HS-5 (cell line): ENCODE data around the gene TRIM60.
"Not testable (repeated sequence)": the region's sequence is repeated elsewhere in the genome, so short reads cannot be mapped to it uniquely, and the experiment has no call there.

ENCODE experiments used
- DNase-seq: peaks from one replicate; pipeline ENCODE4 v3.0.0-alpha.2; 2012; ENCODE audit warnings: low read depth

TRIM60 gene

GRCh38 chr4:165053645-165054044 is 21.8 kb downstream of the TRIM60 start, which contains the start of gene TRIM75:
TRIM75 (plus strand) TSS chr4:165053866; CDS start chr4:165059148, 5,282 bp downstream.
- no peak for DNase-seq

DNA sequence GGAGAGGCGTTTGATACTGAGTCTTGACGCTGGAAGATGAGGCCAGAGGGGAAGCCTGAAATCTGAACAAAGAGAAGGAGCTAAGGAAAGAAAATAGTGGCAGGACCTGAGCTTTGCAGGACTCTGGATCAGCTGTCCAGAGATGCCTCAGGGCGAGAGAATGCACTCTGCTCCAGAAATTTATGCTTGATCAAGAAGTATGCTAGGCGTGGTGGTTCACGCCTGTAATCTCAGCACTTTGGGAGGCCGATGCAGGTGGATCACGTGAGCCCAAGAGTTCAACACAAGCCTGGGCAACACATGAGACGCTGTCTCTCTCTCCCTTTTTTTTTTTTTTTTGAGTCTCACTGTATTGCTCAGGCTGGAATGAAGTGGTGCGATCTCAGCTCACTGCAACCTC is 23.8 kb downstream of the TRIM60 start:
- DNase-seq, result no peak

DNA sequence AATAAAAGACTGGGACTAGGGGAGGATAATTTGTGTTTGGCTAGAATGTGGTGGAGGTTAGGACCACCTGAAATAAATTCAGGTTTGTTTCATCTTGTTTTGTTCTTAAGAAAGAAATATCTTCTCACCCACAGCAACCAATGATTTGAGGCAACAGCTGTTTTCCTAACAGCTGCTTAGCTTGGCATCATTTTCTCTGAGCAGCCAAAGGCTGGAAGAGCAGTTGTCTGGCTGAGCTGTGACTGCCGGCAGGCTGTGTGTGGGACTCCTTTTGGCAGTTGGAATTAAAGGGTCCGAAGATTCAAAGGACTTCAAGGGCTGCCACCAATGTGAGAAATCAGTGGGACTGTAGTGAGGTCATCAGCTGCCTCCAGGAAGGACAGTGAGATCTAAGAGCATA is 26.9 kb downstream of the TRIM60 start:
- no peak for DNase-seq

DNA sequence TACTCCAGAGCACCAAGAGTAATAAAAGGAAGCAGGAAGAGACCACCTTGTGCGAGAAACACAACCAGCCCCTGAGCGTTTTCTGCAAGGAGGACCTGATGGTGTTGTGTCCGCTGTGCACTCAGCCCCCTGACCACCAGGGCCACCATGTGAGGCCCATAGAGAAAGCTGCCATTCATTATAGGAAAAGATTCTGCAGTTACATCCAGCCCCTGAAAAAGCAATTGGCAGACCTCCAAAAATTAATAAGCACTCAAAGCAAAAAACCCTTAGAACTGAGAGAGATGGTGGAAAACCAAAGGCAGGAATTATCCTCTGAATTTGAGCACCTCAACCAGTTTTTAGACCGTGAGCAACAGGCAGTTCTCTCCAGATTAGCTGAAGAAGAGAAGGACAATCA is 27.6 kb downstream of the TRIM60 start:
- no peak for DNase-seq

- no peak for DNase-seq
These were observed 29.1 kb downstream of the TRIM60 start for GRCh38 chr4:165060938-165061337.

DNA sequence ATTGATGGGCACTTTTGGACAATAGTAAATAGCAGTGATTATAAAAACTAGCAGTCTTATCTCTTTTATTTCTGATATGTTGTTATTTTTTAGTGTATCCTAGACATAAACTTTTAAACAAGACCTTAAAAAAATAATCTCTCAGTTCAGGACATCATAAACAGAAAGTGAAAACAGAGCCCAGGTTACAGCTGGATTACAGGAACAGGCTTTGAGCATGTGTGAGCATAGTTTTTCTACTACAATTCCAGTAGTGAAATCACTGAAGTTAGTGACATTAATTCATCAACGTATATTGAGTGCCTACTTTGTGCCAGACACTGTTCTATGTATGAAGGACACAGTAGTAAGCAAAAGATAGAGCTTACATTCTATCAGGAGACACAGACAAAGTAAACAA is 38.8 kb downstream of the TRIM60 start:
- DNase-seq, result no peak

- not testable (repeated sequence) for DNase-seq
These were observed 41.5 kb downstream of the TRIM60 start for GRCh38 chr4:165073346-165073745.

DNA sequence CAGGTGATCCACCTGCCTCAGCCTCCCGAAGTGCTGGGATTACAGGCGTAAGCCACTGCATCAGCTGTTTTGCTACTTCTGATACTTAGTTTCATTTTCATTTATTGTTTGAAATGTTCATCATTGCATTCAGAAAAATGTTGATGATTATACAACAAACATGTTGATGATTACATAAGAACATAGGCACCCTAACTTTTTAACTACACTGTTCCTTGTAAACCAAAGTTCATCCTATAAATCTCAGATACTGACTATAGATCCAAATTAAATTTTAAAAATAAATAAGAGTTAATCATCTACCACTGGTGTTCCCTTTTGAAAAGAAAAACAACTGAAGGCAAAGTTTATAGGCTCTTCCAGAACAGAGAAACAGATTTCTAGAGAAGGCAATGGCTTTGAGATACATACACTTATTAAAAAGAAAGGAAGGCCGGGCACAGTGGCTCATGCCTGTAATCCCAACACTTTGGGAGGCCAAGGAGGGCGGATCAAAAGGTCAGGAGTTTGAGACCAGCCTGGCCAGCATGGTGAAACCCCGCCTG is 45.3 kb downstream of the TRIM60 start:
- DNase-seq, result no peak

DNA sequence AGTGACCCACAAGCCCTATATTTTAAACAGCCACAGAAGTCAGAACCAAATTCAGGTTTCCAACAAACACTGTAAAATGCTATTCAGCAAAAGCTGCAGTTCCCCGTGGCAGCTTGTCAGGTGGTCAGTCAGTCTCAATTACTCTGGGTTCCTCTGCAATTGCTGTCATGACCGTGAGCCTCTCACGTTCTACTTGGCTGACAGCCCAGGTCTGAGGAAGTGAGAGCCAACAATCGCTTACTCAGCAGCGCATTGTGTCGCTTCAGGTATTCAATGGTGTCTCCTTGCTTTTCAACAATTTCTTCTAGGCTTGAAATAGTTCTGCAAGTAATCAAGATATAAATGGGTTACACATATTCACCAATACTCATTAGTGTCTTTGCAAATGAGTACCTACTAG is 47.7 kb downstream of the TRIM60 start:
- DNase-seq, result no peak

DNA sequence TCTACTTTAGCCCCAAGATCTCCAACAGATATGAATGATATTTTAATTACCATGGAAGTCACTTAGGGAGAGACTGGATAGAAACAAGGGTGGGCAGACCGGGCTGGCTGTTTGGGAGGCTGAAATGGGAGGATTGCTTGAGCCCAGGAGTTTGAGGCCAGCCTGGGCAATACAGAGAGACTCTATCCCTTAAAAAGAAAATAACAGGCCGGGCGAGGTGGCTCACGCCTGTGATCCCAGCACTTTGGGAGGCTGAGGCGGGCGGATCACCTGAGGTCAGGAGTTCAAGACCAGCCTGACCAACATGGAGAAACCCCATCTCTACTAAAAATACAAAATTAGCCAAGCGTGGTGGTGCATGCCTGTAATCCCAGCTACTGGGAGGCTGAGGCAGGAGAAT is 53.0 kb downstream of the TRIM60 start:
- not testable (repeated sequence) for DNase-seq

- no peak for DNase-seq
These were observed 54.1 kb downstream of the TRIM60 start for GRCh38 chr4:165085946-165086345.

DNA sequence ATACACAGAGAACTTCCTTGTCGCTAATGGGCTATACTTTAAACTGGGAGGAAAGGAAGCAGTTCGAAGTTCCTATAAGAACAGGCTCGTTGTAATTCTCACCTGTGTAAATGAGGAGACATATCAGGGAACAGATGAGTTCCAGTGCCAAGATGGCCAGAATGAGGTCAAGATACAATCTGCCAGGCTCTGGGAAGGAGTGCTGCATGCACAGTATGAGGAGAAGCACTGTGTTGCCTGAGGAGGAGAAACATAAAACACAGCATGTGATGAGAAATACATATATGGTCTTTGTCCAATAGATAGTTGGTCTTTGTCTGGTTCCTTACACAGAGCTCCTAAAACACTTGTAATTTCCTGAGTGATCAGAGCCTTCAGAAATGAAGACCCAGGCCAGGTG is 56.6 kb downstream of the TRIM60 start:
- DNase-seq, result no peak
